Ishikawa (cell line): ENCODE data around the gene RASD2.

Experiments
- FOXM1 ChIP-seq: IDR thresholded peaks from 2 replicates; pipeline ENCODE4 v1.6.1; 2012; ENCODE audit warnings: low read depth, borderline replicate concordance
- RAD21 ChIP-seq: IDR thresholded peaks from 2 replicates; pipeline ENCODE4 v1.6.1; 2012; ENCODE audit warnings: low read depth
- TAF1 ChIP-seq: IDR thresholded peaks from 2 replicates; pipeline ENCODE4 v1.6.1; 2012; ENCODE audit warnings: low read depth, mild to moderate bottlenecking
- TF ChIP-seq, protein P1 (sequence below): IDR thresholded peaks from 2 replicates; pipeline ENCODE4 v1.6.1; 2012
- TF ChIP-seq, protein P2 (sequence below): IDR thresholded peaks from 2 replicates; pipeline ENCODE4 v1.6.1; 2012

DNA sequence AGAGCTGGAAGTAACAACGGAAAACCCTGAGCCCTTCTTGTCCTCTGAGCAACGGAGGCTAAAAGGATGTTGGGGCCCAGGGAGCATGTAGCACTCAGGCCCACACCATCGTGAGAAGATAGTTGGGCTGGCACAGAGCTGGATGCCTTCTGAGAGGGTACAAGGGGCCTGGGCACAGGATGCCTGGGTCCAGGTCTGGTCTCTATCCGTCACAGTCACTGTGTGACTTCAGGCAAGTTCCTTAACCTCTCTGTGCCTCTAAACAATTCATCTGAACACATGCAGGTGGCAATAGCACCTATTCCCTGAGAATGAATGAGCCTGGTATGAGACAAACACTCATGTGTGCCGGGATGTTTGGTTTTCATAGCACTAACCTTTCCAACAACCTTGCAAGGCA is 47.3 kb downstream of the RASD2 start:
- TF ChIP-seq RAD21 (no peak), TAF1 (no peak), FOXM1 (no peak)
- TF ChIP-seq, protein P1, sequence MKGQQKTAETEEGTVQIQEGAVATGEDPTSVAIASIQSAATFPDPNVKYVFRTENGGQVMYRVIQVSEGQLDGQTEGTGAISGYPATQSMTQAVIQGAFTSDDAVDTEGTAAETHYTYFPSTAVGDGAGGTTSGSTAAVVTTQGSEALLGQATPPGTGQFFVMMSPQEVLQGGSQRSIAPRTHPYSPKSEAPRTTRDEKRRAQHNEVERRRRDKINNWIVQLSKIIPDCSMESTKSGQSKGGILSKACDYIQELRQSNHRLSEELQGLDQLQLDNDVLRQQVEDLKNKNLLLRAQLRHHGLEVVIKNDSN = no peak
- TF ChIP-seq, protein P2, sequence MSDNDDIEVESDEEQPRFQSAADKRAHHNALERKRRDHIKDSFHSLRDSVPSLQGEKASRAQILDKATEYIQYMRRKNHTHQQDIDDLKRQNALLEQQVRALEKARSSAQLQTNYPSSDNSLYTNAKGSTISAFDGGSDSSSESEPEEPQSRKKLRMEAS = no peak
